ENCODE results near the gene IKBKG.

DNA sequence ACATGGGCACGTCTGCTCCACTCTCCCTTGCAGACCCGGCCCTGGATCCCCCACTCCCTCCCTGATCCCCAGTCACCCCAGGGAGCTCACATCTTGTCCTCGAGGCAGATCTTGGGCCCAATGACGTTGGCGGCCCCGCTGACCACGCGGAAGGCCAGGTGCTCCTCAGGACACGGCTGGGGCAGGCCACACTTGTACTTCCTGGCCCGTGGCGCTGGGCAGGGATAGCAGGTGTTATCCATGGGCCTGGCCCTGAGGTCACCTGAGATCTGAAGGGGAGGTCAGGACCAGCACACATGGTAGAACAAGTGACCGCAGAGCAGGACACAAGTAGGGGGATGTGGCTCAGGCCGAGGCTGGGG lies 39.1 kb upstream of the IKBKG start:
- TF ChIP-seq POLR2AphosphoS5 (IDR thresholded peaks at IDR 0.05; ENCODE audit: insufficient read depth in 1 of 2, low read depth in 1 of 2) (no peak), POLR2A (IDR thresholded peaks at IDR 0.05) (no peak)
- TF ChIP-seq, protein P1, sequence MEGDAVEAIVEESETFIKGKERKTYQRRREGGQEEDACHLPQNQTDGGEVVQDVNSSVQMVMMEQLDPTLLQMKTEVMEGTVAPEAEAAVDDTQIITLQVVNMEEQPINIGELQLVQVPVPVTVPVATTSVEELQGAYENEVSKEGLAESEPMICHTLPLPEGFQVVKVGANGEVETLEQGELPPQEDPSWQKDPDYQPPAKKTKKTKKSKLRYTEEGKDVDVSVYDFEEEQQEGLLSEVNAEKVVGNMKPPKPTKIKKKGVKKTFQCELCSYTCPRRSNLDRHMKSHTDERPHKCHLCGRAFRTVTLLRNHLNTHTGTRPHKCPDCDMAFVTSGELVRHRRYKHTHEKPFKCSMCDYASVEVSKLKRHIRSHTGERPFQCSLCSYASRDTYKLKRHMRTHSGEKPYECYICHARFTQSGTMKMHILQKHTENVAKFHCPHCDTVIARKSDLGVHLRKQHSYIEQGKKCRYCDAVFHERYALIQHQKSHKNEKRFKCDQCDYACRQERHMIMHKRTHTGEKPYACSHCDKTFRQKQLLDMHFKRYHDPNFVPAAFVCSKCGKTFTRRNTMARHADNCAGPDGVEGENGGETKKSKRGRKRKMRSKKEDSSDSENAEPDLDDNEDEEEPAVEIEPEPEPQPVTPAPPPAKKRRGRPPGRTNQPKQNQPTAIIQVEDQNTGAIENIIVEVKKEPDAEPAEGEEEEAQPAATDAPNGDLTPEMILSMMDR (IDR thresholded peaks at IDR 0.05): no peak

Measured in vagina (tissue), 2 donors.